Measurements from ENCODE around the gene CINP.
"Not testable (repeated sequence)": the region's sequence is repeated elsewhere in the genome, so short reads cannot be mapped to it uniquely, and the experiment has no call there.

The CINP gene

GRCh38 chr14:102352213-102352612 lies 10.5 kb downstream of the CINP start:
- DNase-seq, result no peak

DNA sequence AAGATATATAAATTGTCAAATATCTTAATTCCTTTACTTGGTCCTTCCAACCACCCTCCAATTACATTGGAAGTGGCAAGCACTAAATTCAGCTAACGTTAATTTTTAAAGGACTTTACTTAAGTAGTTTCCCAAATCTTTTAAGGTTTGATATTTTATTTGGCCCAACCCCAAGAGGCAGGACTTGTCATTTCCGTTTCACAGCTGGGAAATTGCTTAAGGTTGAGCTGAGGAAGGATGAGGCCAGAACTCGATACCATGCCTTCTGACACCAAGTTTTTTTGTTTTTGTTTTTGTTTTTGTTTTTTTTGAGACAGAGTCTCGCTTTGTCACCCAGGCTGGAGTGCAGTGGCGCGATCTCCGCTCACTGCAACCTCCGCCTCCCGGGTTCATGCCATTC lies 11.1 kb downstream of the CINP start:
- not testable (repeated sequence) for DNase-seq

DNA sequence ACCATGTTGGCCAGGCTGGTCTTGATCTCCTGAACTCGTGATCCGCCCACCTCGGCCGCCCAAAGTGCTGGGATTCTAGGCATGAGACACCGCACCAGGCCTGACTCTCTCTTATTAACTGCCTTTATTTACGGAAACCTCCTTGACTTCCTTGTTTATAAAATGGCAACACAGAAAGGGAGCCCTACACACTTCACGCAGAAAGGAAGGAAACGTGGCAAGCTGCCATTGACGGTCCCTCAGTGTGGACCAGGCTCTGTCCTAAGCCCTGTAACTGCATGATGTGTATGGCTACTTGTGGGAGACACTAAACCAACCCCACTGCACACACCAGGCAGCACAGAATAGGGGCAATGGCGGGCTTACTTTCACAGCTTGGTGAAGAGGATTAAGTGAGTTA lies 11.7 kb downstream of the CINP start:
- DNase-seq, result no peak

- no peak for DNase-seq
Observed at GRCh38 chr14:102348376-102348775, 14.3 kb downstream of the CINP start.

GRCh38 chr14:102346645-102347044 lies 16.0 kb downstream of the CINP start:
- no peak for DNase-seq

GRCh38 chr14:102345232-102345631 lies 17.5 kb downstream of the CINP start:
- DNase-seq, result no peak

- no peak for DNase-seq
Observed at GRCh38 chr14:102344485-102344884, 18.2 kb downstream of the CINP start.

DNA sequence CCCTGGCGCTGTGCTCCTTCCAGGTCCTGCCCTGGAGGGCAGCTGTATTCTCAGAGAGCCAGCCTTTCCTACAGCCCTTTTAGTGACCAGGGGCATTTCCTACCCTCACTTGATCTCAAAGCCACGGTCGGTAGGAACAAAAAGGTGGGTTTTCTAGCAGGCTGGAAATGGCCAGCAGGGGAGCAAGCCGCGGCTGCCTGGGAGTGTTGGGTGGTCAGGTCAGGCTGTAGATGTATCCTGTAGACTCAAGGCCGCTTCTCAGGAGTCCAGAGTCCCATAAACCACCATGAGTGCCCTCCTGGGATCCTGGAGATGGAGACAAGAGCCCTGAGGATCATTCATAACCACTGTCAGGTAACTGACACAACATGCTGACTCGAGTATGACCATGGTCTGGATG lies 18.6 kb downstream of the CINP start:
- DNase-seq, result no peak

- no peak for DNase-seq
Observed at GRCh38 chr14:102342238-102342637, 20.5 kb downstream of the CINP start.

DNA sequence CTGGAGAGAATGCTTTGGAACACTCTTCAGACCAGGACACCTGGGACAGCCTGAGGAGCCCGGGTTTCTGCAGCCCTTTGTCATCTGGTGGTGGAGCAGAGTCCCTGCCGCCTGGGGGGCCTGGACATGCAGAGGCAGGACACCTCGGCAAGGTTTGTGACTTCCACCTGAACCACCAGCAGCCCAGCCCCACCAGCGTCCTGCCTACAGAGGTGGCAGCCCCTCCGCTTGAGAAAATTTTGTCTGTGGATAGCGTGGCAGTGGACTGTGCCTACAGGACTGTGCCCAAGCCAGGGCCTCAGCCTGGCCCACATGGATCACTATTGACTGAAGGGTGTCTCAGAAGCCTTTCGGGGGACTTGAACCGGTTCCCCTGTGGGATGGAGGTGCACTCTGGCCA lies 21.1 kb downstream of the CINP start:
- DNase-seq, result no peak

DNA sequence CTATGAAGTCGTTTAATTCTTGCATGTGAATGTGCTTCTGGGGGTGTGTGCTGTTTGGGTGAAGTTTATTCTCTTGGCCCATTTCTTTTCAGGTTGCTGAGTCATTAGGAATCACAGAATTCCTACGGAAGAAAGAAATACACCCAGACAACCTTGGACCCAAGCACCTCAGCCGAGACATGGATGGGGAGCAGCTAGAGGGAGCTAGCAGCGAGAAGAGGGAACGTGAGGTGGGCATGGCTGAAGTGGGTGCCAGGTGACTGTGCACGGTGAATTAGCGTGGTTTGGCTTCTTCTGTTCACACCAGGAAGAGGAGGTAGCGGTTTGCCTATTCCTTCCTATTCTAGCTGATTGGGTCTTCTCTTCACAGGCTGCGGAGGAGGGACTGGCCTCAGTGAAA lies 24.0 kb downstream of the CINP start:
- no peak for DNase-seq

- no peak for DNase-seq
Observed at GRCh38 chr14:102335163-102335562, 27.5 kb downstream of the CINP start.

DNA sequence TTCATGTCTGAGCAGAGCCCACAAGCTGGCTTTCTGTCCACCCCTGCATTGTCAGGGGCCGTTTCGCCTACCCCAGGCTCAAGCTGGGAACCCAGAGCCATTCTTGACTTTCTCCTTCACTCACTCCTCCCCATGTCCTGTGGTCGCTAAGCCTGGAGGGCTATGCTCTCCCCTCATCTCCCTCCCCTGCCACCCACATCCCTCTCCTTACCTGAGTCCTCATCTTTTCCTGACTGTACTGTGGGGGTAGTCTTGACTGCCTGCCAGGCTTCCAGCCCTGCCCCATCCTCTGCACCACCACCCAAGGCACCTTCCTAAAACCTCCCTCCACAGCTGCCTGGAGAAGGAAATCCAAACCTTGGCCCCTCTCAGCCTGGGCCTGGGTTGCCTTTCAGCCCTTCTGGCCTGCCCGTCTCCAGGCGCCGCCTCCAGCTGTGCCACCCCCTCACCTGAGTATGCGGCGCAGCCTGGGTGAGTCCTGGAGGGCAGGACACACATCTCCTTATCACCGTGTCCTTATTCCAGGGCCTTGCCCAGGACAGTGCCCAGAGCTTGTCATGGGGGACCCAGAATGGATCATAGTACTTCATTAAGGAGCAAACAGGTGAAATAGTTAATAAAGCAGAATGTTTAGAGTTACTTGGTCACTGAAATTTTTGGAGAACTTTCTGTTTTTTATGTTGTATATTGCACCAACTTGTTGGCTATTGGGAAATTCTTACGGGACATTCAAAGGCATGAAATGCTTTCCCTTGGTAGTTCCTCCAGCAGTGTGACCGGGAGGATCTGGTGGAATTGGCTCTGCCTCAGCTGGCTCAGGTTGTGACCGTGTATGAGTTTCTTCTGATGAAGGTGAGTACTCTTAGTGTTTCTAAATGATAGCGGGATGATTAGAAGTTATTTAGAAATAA lies 28.6 kb downstream of the CINP start:
- DNase-seq, result no peak

- DNase-seq, result no peak
Observed at GRCh38 chr14:102333390-102333789, 29.3 kb downstream of the CINP start.

DNA sequence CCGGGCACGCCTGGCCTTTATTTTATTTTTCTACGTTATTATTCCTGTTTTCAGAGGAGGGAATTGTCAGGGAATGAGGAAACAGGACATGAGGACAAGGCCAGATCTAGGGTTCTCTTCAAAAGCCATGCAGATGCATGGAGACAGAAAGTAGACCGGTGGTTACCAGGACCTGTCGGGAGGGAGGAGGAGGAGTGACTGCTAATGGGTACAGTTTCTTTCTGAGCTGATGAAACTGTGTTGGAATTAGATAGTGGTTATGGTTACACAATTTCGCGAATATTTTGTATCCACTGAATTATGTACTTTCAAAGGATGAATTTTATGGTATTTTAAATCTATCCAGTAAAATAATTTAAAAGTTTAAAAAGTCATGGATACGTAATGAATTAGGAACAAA lies 31.9 kb downstream of the CINP start:
- DNase-seq, result no peak

- DNase-seq, result not testable (repeated sequence)
Observed at GRCh38 chr14:102329381-102329780, 33.3 kb downstream of the CINP start.

- DNase-seq, result no peak
Observed at GRCh38 chr14:102326583-102326982, 36.1 kb downstream of the CINP start.

- DNase-seq, result no peak
Observed at GRCh38 chr14:102325791-102326345, 36.8 kb downstream of the CINP start.

DNA sequence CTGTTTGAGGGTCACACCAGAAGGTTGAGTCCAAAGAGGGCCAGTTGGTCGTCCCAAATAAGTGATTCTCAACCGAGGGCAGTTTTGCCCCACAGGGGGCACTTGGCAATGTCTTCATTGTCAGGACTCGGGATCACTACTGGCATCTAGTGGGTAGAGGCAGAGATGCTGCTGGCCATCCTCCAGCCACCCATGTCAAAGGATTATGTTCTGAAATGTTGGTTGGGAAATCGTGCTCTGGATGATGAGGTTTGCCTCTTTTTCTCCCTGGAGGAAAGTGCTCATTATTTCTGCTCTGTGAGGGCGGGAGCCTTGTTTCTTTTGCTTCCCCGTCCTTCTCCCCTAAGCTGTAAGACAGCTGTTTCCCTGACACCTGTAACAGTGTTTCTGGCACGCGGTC lies 39.6 kb downstream of the CINP start:
- peak in 1 of 2 experiments; percentile 28 for DNase-seq

- DNase-seq, result no peak
Observed at GRCh38 chr14:102321456-102322422, 41.0 kb downstream of the CINP start.

GRCh38 chr14:102320671-102321455 lies 41.8 kb downstream of the CINP start:
- DNase-seq, result no peak

DNA sequence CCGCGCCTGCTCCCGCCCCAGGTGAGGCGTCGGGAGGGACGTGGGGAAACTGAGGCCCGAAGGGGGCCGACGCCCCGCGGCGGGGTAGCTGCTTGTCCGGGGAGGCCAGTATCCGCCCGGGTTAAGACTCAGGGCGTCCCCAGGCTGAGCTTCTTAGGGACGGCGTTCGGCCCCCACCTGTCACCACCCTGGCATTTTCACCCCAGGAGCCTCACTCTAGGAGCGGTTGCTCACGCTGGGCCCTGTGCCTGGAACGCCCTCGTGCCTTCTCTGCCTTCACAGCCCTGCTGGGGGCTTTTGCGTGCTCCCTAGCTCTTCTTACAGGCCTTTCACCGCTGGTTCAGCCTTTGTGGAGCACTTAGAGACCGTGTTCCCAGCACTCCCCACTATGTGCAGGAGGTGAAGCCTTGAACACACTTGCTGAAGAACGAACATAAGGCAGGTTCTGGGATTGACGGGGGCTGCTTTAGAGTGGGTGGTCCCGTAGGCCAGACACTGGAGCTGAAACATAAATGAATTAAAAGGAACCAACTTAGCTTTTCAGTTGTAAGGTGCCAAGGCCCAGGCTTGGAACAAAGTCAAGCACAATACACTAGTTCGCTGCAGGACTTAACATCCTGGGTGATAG lies 42.5 kb downstream of the CINP start:
- DNase-seq, result no peak
